GM21825 (cell line): ENCODE data around the gene HPS4.
"Not testable (repeated sequence)": the region's sequence is repeated elsewhere in the genome, so short reads cannot be mapped to it uniquely, and the experiment has no call there.

Experiments used
- ATAC-seq: cut with Tn5 transposase; IDR thresholded peaks from one replicate; pipeline ENCODE4 v1.9.1; 2021; ENCODE audit warnings: mild to moderate bottlenecking, moderate library complexity; ENCODE audit not compliant: unreplicated experiment

HPS4 gene

GRCh38 chr22:26444777-26445176 is 38.8 kb downstream of the HPS4 start:
- ATAC-seq: no peak

- ATAC-seq: no peak
Observed at GRCh38 chr22:26443901-26444690, 39.5 kb downstream of the HPS4 start.

- ATAC-seq: no peak
Observed at GRCh38 chr22:26442086-26442756, 41.4 kb downstream of the HPS4 start.

- no peak for ATAC-seq
Observed at GRCh38 chr22:26439559-26439958, 44.0 kb downstream of the HPS4 start.

GRCh38 chr22:26438776-26439175 is 44.8 kb downstream of the HPS4 start:
- not testable (repeated sequence) for ATAC-seq

GRCh38 chr22:26437694-26438392 is 45.7 kb downstream of the HPS4 start:
- ATAC-seq: no peak

- no peak for ATAC-seq
Observed at GRCh38 chr22:26436903-26437515, 46.6 kb downstream of the HPS4 start.

- ATAC-seq: no peak
Observed at GRCh38 chr22:26435327-26436093, 48.1 kb downstream of the HPS4 start.

GRCh38 chr22:26433805-26434204 is 49.8 kb downstream of the HPS4 start:
- ATAC-seq: no peak

- no peak for ATAC-seq
Observed at GRCh38 chr22:26432619-26433311, 50.8 kb downstream of the HPS4 start.

GRCh38 chr22:26431261-26431995 is 52.2 kb downstream of the HPS4 start:
- no peak for ATAC-seq

GRCh38 chr22:26430600-26430999 is 53.0 kb downstream of the HPS4 start:
- no peak for ATAC-seq

- peak; percentile 16 for ATAC-seq
Observed at GRCh38 chr22:26429458-26430286, 53.9 kb downstream of the HPS4 start.

GRCh38 chr22:26428515-26429457 is 54.8 kb downstream of the HPS4 start, which contains the start of gene ASPHD2:
Gene ASPHD2, plus strand, starts transcription at chr22:26429260. Its CDS starts 4,356 bp downstream, at chr22:26433616.
- ATAC-seq: peak; percentile 58

GRCh38 chr22:26426924-26427323 is 56.7 kb downstream of the HPS4 start:
- no peak for ATAC-seq

- no peak for ATAC-seq
Observed at GRCh38 chr22:26418620-26419019, 65.0 kb downstream of the HPS4 start.

GRCh38 chr22:26417406-26417805 is 66.2 kb downstream of the HPS4 start:
- no peak for ATAC-seq
